Activated CD4-positive, alpha-beta T cell treated with anti-CD3 and anti-CD28 coated beads for 36 hours (primary cell): ENCODE results near the gene RORB. TPM values are rescaled to one million over a fixed set of nuclear protein-coding genes. Genes with fewer than 3 reads are reported as not detected.
"Not testable (repeated sequence)": the region's sequence is repeated elsewhere in the genome, so short reads cannot be mapped to it uniquely, and the experiment has no call there.

ENCODE experiments used
- ATAC-seq: fragments of 200-7000 bp; cut with Tn5 transposase; one replicate; pipeline ENCODE4 v1.10.0; 2021; ENCODE audit warnings: mild to moderate bottlenecking, moderate library complexity
- CTCF ChIA-PET: fragments of 350-600 bp; sonication (Branson Sonifier 250); formaldehyde crosslinking; loops from one replicate; lab custom pipeline; 2021; ENCODE audit warnings: antibody characterized with exemption; lab: Charles Lee
- POLR2A ChIA-PET: fragments of 350-600 bp; sonication (Branson Sonifier 250); formaldehyde crosslinking; loops from one replicate; lab custom pipeline; 2021; ENCODE audit warnings: antibody characterized with exemption, inconsistent platforms; lab: Charles Lee
- DNase-seq: peaks from one replicate; pipeline ENCODE4 v3.0.0-alpha.2; 2020
- H3K27ac Mint-ChIP-seq: one replicate; pipeline ENCODE4 v1.8.0; 2021; ENCODE audit warnings: mixed read lengths
- H3K27me3 Mint-ChIP-seq: one replicate; pipeline ENCODE4 v1.8.0; 2021; ENCODE audit warnings: mixed read lengths
- H3K36me3 Mint-ChIP-seq: one replicate; pipeline ENCODE4 v1.8.0; 2021; ENCODE audit warnings: low read depth, mixed read lengths
- H3K4me1 Mint-ChIP-seq: one replicate; pipeline ENCODE4 v1.8.0; 2021; ENCODE audit warnings: mixed read lengths
- H3K4me3 Mint-ChIP-seq: one replicate; pipeline ENCODE4 v1.8.0; 2021; ENCODE audit warnings: mild to moderate bottlenecking, moderate library complexity, mixed read lengths
- H3K9me3 Mint-ChIP-seq: one replicate; pipeline ENCODE4 v1.8.0; 2021; ENCODE audit warnings: low read depth, mixed read lengths
- intact Hi-C, 2 experiments: fragments of 100-400 bp; cut with DNase I in 1 of 2; cut with micrococcal nuclease in 1 of 2; formaldehyde crosslinking; loops; one replicate each; pipeline versions ENCODE4 v1.14.2 to v1.15.1; 2022 to 2024; cut with DNase I, micrococcal nuclease
- total RNA-seq, 2 experiments: library from RNA; stranded (reverse); gene quantifications; one replicate each; pipeline ENCODE4 v1.2.3, GENCODE V29; 2021

RORB gene
- total RNA-seq, 2 experiments from 2014 or later: 0.05 TPM; not detected in 1

DNA sequence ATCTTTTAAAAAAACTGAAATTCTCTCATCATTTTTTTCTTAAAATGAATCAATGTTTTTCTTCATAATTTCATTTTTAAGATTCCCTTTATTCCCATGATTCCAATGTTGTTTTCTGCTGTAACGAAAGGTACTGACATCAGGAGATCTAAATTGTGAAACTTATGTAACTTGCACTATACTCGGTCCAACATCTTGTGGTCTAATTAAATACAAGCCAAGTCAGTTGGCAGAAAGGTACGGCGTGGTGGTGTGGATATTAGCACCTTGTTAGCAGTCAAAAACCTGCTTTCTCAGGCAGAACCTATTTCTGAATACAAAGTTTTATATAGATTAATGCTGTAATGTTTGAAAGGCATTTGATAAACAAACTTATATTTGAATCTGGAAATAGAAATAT, 20.1 kb downstream of the RORB start:
- Mint-ChIP-seq H3K27me3 (no peaks in the 10 kb centered on the region), H3K4me3 (no peak overlapping the region), H3K4me1 (no peaks in the 10 kb centered on the region), H3K9me3 (no peaks in the 10 kb centered on the region), H3K36me3 (no peaks in the 10 kb centered on the region), H3K27ac (no peak overlapping the region)
- intact Hi-C loops: no loop called here
- ChIA-PET POLR2A (no interaction called here), CTCF (no interaction called here)
- ATAC-seq: no peak
- DNase-seq: no peak

DNA sequence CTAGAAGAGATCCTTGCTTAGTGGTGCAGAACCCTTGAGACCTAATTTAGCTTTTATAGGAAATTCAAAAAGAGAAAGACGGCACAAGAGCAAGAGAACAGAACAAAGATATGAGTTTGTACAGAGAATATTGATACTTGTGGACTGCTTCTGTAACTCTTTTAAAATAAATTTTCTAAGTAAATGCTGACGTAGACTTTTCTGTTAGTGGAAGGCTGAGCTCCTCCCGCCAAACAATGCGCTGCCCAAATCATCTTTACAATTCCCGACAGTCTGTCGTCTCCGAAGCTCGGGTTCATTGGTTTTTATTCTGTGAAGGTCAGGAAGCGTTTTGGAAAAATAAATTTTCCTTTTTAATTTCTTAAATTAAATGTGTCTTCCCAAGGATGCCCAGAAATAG, 22.3 kb downstream of the RORB start:
- CTCF ChIA-PET: interaction anchor here (0.9 kb wide), 1 partner anchor 265 kb away, joined by 3 read pairs; no protein-coding TSS in a partner anchor
- DNase-seq (no peak), ATAC-seq (no peak)
- POLR2A ChIA-PET: no interaction called here
- H3K4me3 Mint-ChIP-seq: no peak overlapping the region
- no peaks in the 10 kb centered on the region for H3K4me1 Mint-ChIP-seq
- intact Hi-C loops: no loop called here
- H3K27ac Mint-ChIP-seq: no peak overlapping the region
- peaks cover 3% of the 10 kb centered on the region for H3K27me3 Mint-ChIP-seq
- no peaks in the 10 kb centered on the region for H3K9me3 Mint-ChIP-seq
- H3K36me3 Mint-ChIP-seq: no peaks in the 10 kb centered on the region

GRCh38 chr9:74521009-74521408, 23.9 kb downstream of the RORB start:
- CTCF ChIA-PET: interaction anchor here (1.3 kb wide), 1 partner anchor 10 kb away, joined by 4 read pairs; no protein-coding TSS in a partner anchor

DNA sequence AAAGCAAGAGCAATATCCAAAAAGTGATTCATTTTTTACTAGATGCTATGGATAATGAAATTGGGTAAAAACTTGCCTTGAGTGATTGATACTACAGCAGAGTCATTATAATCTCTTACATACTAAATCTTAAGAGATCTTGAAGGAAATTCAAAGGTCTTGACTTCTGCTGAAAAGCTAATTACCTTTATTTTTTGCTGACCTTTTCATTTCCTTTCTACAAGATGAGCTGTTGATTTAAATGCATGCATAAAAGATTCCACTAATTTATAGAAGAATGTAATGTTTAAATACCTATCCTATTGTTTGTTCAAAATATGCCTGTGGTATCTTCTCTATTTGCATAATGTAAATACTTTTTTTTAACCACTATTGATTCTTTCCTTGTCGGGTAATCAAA, 27.2 kb downstream of the RORB start:
- no peak for DNase-seq
- H3K36me3 Mint-ChIP-seq: no peaks in the 10 kb centered on the region

More at GRCh38 chr9:74521009-74521408, 23.9 kb downstream of the RORB start:
- DNase-seq (no peak), ATAC-seq (no peak)
- intact Hi-C loops: no loop called here
- Mint-ChIP-seq H3K4me1 (no peaks in the 10 kb centered on the region), H3K36me3 (no peaks in the 10 kb centered on the region), H3K27ac (no peak overlapping the region), H3K27me3 (peaks cover 3% of the 10 kb centered on the region), H3K4me3 (no peak overlapping the region), H3K9me3 (no peaks in the 10 kb centered on the region)
- POLR2A ChIA-PET: no interaction called here

DNA sequence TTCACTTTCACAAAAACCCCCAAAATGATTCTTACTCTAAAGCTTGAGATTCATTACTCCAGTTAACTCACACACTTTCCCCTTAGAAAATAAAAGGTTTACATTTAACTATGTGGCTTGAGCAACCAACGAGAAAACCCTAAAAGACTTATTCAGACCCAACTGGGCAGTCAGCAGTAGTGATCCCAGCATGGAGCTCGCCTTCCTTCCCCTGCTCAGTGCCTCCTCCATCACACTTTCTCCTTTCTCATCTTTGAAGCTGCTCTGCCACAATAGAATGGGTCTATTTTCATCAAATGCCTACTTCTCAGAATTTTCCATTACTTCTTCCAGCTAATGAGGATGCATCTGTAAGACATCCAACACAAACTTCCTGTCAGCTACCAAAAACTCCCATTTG, 29.1 kb downstream of the RORB start:
- POLR2A ChIA-PET: no interaction called here
- Mint-ChIP-seq H3K27ac (no peak overlapping the region), H3K4me3 (no peak overlapping the region), H3K36me3 (no peaks in the 10 kb centered on the region), H3K9me3 (no peaks in the 10 kb centered on the region), H3K4me1 (no peaks in the 10 kb centered on the region), H3K27me3 (peaks cover 5% of the 10 kb centered on the region)
- intact Hi-C loops: no loop called here
- ATAC-seq (no peak), DNase-seq (no peak)
- CTCF ChIA-PET: no interaction called here

More for the DNA sequence above, 27.2 kb downstream of the RORB start:
- intact Hi-C loops: no loop called here
- ChIA-PET POLR2A (no interaction called here), CTCF (no interaction called here)
- Mint-ChIP-seq H3K27me3 (peaks cover 5% of the 10 kb centered on the region), H3K9me3 (no peaks in the 10 kb centered on the region), H3K4me1 (no peaks in the 10 kb centered on the region), H3K27ac (no peak overlapping the region), H3K4me3 (no peak overlapping the region)
- no peak for ATAC-seq

GRCh38 chr9:74527718-74528117, 30.6 kb downstream of the RORB start:
- POLR2A ChIA-PET: no interaction called here
- H3K36me3 Mint-ChIP-seq: no peaks in the 10 kb centered on the region
- H3K27me3 Mint-ChIP-seq: peaks cover 5% of the 10 kb centered on the region
- no peak overlapping the region for H3K27ac Mint-ChIP-seq
- H3K4me1 Mint-ChIP-seq: no peaks in the 10 kb centered on the region
- ATAC-seq: no peak
- H3K9me3 Mint-ChIP-seq: no peaks in the 10 kb centered on the region
- intact Hi-C loops: no loop called here
- CTCF ChIA-PET: no interaction called here
- no peak overlapping the region for H3K4me3 Mint-ChIP-seq
- DNase-seq: no peak

GRCh38 chr9:74528207-74528606, 31.1 kb downstream of the RORB start:
- ChIA-PET POLR2A (no interaction called here), CTCF (no interaction called here)
- Mint-ChIP-seq H3K9me3 (no peaks in the 10 kb centered on the region), H3K4me3 (no peak overlapping the region), H3K27me3 (peaks cover 5% of the 10 kb centered on the region), H3K27ac (no peak overlapping the region), H3K36me3 (no peaks in the 10 kb centered on the region), H3K4me1 (no peaks in the 10 kb centered on the region)
- ATAC-seq (no peak), DNase-seq (no peak)
- intact Hi-C loops: no loop called here

GRCh38 chr9:74530458-74530857, 33.3 kb downstream of the RORB start:
- H3K4me3 Mint-ChIP-seq, CTCF ChIA-PET, H3K9me3 Mint-ChIP-seq, H3K27me3 Mint-ChIP-seq, H3K4me1 Mint-ChIP-seq, H3K36me3 Mint-ChIP-seq, intact Hi-C loops, POLR2A ChIA-PET, ATAC-seq, H3K27ac Mint-ChIP-seq, DNase-seq: not testable (repeated sequence)

- ChIA-PET POLR2A (no interaction called here), CTCF (no interaction called here)
- peaks cover 2% of the 10 kb centered on the region for H3K27me3 Mint-ChIP-seq
- ATAC-seq (no peak), DNase-seq (no peak)
- H3K4me3 Mint-ChIP-seq: no peak overlapping the region
- no peaks in the 10 kb centered on the region for H3K36me3 Mint-ChIP-seq
- H3K9me3 Mint-ChIP-seq: no peaks in the 10 kb centered on the region
- no peak overlapping the region for H3K27ac Mint-ChIP-seq
- H3K4me1 Mint-ChIP-seq: no peaks in the 10 kb centered on the region
- intact Hi-C loops: no loop called here
These were observed 36.1 kb downstream of the RORB start for GRCh38 chr9:74533253-74533652.

DNA sequence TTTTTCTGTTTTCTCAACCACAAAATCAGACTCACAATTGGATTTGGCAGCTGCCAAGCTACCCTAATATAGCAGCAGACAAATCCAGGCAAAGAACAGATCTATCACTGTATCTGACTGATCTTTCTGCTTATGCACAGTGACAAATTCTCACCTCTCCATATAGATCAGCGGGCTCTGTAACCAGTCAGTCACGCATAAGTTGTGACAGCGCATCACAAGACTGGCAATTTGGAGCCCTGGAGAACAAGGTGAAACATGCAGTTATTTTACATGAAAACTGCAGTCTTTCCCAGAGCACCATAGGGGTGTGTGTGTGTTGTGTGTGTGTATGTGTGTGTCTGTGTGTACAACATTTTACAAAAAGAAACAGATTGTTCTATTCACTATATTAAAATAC, 37.7 kb downstream of the RORB start:
- CTCF ChIA-PET: no interaction called here
- ATAC-seq: no peak
- intact Hi-C loops: no loop called here

GRCh38 chr9:74543145-74543544, 46.0 kb downstream of the RORB start:
- Mint-ChIP-seq H3K4me3 (no peak overlapping the region), H3K27ac (no peak overlapping the region), H3K4me1 (no peaks in the 10 kb centered on the region), H3K27me3 (no peaks in the 10 kb centered on the region), H3K9me3 (no peaks in the 10 kb centered on the region), H3K36me3 (no peaks in the 10 kb centered on the region)
- DNase-seq (no peak), ATAC-seq (no peak)
- ChIA-PET POLR2A (no interaction called here), CTCF (no interaction called here)
- intact Hi-C loops: no loop called here

More for the DNA sequence above, 37.7 kb downstream of the RORB start:
- Mint-ChIP-seq H3K27me3 (peaks cover 2% of the 10 kb centered on the region), H3K4me1 (no peaks in the 10 kb centered on the region), H3K9me3 (no peaks in the 10 kb centered on the region), H3K36me3 (no peaks in the 10 kb centered on the region), H3K27ac (no peak overlapping the region), H3K4me3 (no peak overlapping the region)
- no peak for DNase-seq
- POLR2A ChIA-PET: interaction anchor here (0.6 kb wide), 1 partner anchor 14 kb away, joined by 3 read pairs; no protein-coding TSS in a partner anchor

DNA sequence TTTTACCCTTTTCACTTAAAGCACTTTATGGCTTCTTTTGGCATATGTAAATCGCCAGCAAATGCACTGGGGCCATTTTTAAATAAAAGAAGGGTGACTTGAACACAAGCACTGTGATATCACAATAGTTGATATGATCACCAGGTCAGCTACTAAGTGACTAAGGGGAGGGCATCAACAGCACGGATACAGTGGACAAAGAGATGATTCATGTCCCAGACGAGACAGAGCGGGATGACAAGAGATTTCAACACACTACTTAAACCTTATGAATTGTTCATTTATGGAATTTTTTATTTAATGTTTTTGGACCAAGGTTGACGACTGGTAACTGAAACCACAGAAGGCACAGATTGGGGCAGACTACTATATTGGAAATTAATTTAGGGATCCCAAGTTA, 54.1 kb downstream of the RORB start:
- intact Hi-C loops: no loop called here
- CTCF ChIA-PET: no interaction called here

More for the DNA sequence above, 54.1 kb downstream of the RORB start:
- POLR2A ChIA-PET: no interaction called here
- no peak overlapping the region for H3K4me3 Mint-ChIP-seq
- no peak for ATAC-seq
- no peak for DNase-seq
- no peaks in the 10 kb centered on the region for H3K4me1 Mint-ChIP-seq
- no peak overlapping the region for H3K27ac Mint-ChIP-seq
- H3K36me3 Mint-ChIP-seq: no peaks in the 10 kb centered on the region
- no peaks in the 10 kb centered on the region for H3K27me3 Mint-ChIP-seq
- H3K9me3 Mint-ChIP-seq: no peaks in the 10 kb centered on the region
